ENCODE data around the gene SYNM. TPM values are rescaled to one million over a fixed set of nuclear protein-coding genes. Genes with fewer than 3 reads are reported as not detected.

The SYNM gene
- total RNA-seq, 1 experiment from 2014 or later: 9.9 TPM

DNA sequence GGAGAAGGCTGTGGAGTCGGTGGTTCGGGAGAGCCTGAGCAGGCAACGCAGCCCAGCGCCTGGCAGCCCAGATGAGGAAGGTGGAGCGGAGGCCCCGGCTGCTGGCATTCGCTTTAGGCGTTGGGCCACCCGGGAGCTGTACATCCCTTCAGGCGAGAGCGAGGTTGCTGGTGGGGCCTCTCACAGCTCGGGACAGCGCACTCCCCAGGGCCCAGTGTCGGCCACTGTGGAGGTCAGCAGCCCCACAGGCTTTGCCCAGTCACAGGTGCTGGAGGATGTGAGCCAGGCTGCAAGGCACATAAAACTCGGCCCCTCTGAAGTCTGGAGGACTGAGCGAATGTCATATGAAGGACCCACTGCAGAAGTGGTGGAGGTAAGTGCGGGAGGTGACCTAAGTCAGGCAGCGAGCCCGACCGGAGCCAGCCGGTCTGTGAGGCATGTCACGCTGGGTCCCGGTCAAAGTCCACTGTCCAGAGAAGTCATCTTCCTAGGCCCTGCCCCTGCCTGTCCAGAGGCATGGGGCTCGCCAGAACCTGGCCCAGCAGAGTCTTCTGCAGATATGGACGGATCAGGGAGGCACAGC lies 26.7 kb downstream of the SYNM start:
- no peak overlapping the region for H3K4me2 ChIP-seq (ENCODE audit: low read length)
- H2AFZ ChIP-seq (ENCODE audit: low read length): no peak overlapping the region
- H3K9me2 ChIP-seq (replicated peaks; ENCODE audit: low read length): no peaks in the 10 kb centered on the region
- ATAC-seq: no peak
- DNase-seq: no peak
- H3F3A ChIP-seq (ENCODE audit: low read length, unreplicated experiment): no peaks in the 10 kb centered on the region
- no peak overlapping the region for H3K4me3 ChIP-seq (ENCODE audit: low read length)
- no peaks in the 10 kb centered on the region for H3K79me2 ChIP-seq (ENCODE audit: low read length)
- TF ChIP-seq EZH2 (IDR thresholded peaks at IDR 0.05; ENCODE audit: low read length, unreplicated experiment) (no peak), EZH2phosphoT487 (IDR thresholded peaks at IDR 0.05; ENCODE audit: borderline replicate concordance, low read length) (no peak)
- TF ChIP-seq, protein P1, sequence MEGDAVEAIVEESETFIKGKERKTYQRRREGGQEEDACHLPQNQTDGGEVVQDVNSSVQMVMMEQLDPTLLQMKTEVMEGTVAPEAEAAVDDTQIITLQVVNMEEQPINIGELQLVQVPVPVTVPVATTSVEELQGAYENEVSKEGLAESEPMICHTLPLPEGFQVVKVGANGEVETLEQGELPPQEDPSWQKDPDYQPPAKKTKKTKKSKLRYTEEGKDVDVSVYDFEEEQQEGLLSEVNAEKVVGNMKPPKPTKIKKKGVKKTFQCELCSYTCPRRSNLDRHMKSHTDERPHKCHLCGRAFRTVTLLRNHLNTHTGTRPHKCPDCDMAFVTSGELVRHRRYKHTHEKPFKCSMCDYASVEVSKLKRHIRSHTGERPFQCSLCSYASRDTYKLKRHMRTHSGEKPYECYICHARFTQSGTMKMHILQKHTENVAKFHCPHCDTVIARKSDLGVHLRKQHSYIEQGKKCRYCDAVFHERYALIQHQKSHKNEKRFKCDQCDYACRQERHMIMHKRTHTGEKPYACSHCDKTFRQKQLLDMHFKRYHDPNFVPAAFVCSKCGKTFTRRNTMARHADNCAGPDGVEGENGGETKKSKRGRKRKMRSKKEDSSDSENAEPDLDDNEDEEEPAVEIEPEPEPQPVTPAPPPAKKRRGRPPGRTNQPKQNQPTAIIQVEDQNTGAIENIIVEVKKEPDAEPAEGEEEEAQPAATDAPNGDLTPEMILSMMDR (conservative IDR thresholded peaks at IDR 0.05; ENCODE audit: low read depth, low read length): no peak
- H3K27ac ChIP-seq (ENCODE audit: low read length): no peak overlapping the region
- BruUV-seq (replicated peaks): no TSS peak
- H3K36me3 ChIP-seq (ENCODE audit: low read depth, low read length): peaks cover 6% of the 10 kb centered on the region; the same call in 1 of the 2 replicates
- H3K9me3 ChIP-seq (ENCODE audit: low read length): no peaks in the 10 kb centered on the region
- 0 out of 2 replicates have a peak, but pooled peaks cover 3% of the 10 kb centered on the region for H4K20me1 ChIP-seq (ENCODE audit: low read length)
- H3K4me1 ChIP-seq (ENCODE audit: insufficient read depth, low read length): peaks cover 17% of the 10 kb centered on the region
- POLR2A ChIA-PET (ENCODE audit: unreplicated experiment): interaction anchor here (0.5 kb wide), 1 partner anchor 412 kb away, joined by 7 read pairs; no protein-coding TSS in a partner anchor
- CTCF ChIA-PET: no interaction called here
- no peak overlapping the region for H3K9ac ChIP-seq (ENCODE audit: low read length)
- intact Hi-C loops (cut with micrococcal nuclease): no loop called here
- no peaks in the 10 kb centered on the region for H3K27me3 ChIP-seq (ENCODE audit: low read length)

DNA sequence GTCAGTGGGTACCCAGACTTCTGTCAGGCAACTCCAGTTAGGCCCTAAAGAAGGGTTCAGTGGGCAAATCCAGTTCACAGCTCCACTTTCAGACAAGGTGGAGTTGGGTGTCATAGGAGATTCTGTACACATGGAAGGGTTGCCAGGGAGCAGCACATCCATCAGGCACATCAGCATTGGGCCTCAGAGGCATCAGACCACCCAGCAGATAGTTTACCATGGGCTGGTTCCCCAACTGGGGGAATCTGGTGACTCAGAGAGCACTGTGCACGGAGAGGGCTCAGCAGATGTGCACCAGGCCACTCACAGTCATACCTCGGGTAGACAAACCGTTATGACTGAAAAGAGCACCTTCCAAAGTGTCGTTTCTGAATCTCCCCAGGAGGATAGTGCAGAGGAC lies 27.2 kb downstream of the SYNM start:
- Histone ChIP-seq H3K4me2 (ENCODE audit: low read length) (no peak overlapping the region), H3K9ac (ENCODE audit: low read length) (no peak overlapping the region), H4K20me1 (ENCODE audit: low read length) (0 out of 2 replicates have a peak, but pooled peaks cover 3% of the 10 kb centered on the region), H3K27ac (ENCODE audit: low read length) (no peak overlapping the region), H3K9me3 (ENCODE audit: low read length) (no peaks in the 10 kb centered on the region), H3K36me3 (ENCODE audit: low read depth, low read length) (peaks cover 6% of the 10 kb centered on the region; the same call in 1 of the 2 replicates), H3K9me2 (replicated peaks; ENCODE audit: low read length) (no peaks in the 10 kb centered on the region), H2AFZ (ENCODE audit: low read length) (no peak overlapping the region), H3K27me3 (ENCODE audit: low read length) (no peaks in the 10 kb centered on the region), H3F3A (ENCODE audit: low read length, unreplicated experiment) (no peaks in the 10 kb centered on the region), H3K4me1 (ENCODE audit: insufficient read depth, low read length) (peaks cover 17% of the 10 kb centered on the region), H3K79me2 (ENCODE audit: low read length) (no peaks in the 10 kb centered on the region), H3K4me3 (ENCODE audit: low read length) (no peak overlapping the region)
- POLR2A ChIA-PET (ENCODE audit: unreplicated experiment): no interaction called here
- no TSS peak for BruUV-seq (replicated peaks)
- TF ChIP-seq EZH2 (IDR thresholded peaks at IDR 0.05; ENCODE audit: low read length, unreplicated experiment) (no peak), EZH2phosphoT487 (IDR thresholded peaks at IDR 0.05; ENCODE audit: borderline replicate concordance, low read length) (no peak)
- TF ChIP-seq, protein P1 (conservative IDR thresholded peaks at IDR 0.05; ENCODE audit: low read depth, low read length): no peak
- CTCF ChIA-PET: no interaction called here
- intact Hi-C loops (cut with micrococcal nuclease): no loop called here
- DNase-seq (no peak), ATAC-seq (no peak)

DNA sequence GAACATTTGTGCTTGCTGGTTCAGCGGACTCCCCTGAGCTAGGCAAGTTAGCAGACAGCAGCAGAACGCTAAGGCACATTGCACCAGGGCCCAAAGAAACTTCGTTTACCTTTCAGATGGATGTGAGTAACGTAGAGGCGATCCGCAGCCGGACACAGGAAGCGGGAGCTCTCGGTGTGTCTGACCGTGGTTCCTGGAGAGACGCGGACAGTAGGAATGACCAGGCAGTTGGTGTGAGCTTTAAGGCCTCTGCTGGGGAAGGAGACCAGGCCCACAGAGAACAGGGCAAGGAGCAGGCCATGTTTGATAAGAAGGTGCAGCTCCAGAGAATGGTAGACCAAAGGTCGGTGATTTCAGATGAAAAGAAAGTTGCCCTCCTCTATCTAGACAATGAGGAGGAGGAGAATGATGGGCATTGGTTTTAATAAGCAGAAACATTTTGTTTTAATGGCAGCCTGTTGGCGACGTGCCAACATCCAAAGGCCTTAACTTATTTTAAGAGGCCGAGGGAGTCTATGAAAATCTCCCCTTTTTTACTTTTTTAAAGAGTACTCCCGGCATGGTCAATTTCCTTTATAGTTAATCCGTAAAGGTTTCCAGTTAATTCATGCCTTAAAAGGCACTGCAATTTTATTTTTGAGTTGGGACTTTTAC lies 27.9 kb downstream of the SYNM start:
- Histone ChIP-seq H3K9ac (ENCODE audit: low read length) (no peak overlapping the region), H3K4me1 (ENCODE audit: insufficient read depth, low read length) (peaks cover 17% of the 10 kb centered on the region), H3K9me2 (replicated peaks; ENCODE audit: low read length) (no peaks in the 10 kb centered on the region), H3K36me3 (ENCODE audit: low read depth, low read length) (peaks cover 6% of the 10 kb centered on the region; the same call in 1 of the 2 replicates), H3K79me2 (ENCODE audit: low read length) (no peaks in the 10 kb centered on the region), H2AFZ (ENCODE audit: low read length) (no peak overlapping the region), H3K4me2 (ENCODE audit: low read length) (no peak overlapping the region), H3K27me3 (ENCODE audit: low read length) (no peaks in the 10 kb centered on the region), H3K27ac (ENCODE audit: low read length) (no peak overlapping the region), H4K20me1 (ENCODE audit: low read length) (0 out of 2 replicates have a peak, but pooled peaks cover 3% of the 10 kb centered on the region), H3K4me3 (ENCODE audit: low read length) (no peak overlapping the region), H3K9me3 (ENCODE audit: low read length) (no peaks in the 10 kb centered on the region), H3F3A (ENCODE audit: low read length, unreplicated experiment) (no peaks in the 10 kb centered on the region)
- intact Hi-C loops (cut with micrococcal nuclease): no loop called here
- no peak for TF ChIP-seq EZH2 (IDR thresholded peaks at IDR 0.05; ENCODE audit: low read length, unreplicated experiment)
- TF ChIP-seq EZH2phosphoT487 (IDR thresholded peaks at IDR 0.05; ENCODE audit: borderline replicate concordance, low read length): no peak
- TF ChIP-seq, protein P1 (conservative IDR thresholded peaks at IDR 0.05; ENCODE audit: low read depth, low read length): no peak
- no peak for DNase-seq
- ChIA-PET POLR2A (ENCODE audit: unreplicated experiment) (no interaction called here), CTCF (no interaction called here)
- no TSS peak for BruUV-seq (replicated peaks)
- no peak for ATAC-seq
